SK-N-SH (cell line): ENCODE measurements around the gene ARMC6. TPM values are rescaled to one million over a fixed set of nuclear protein-coding genes. Genes with fewer than 3 reads are reported as not detected.

Experiments
- CTCF ChIA-PET: fragments of 300-600, 350-600 bp; formaldehyde crosslinking; extraction: SDS; loops from one replicate; lab custom pipeline; 2021; lab: Yijun Ruan, JAX
- POLR2A ChIA-PET: fragments of 350-600 bp; sonication (Branson Sonifier 250); formaldehyde crosslinking; extraction: SDS; loops from one replicate; lab custom pipeline; 2020; ENCODE audit warnings: antibody characterized with exemption, inconsistent platforms; lab: Yijun Ruan, JAX
- DNase-seq: peaks from one replicate; pipeline ENCODE4 v3.0.0; 2012
- H2AFZ ChIP-seq: fragments of 200-600 bp; sonication (generic); 2 replicates; pipeline ENCODE4 v1.8.1; 2016; ENCODE audit warnings: antibody characterized with exemption, mild to moderate bottlenecking, low read depth
- H3F3A ChIP-seq: fragments of 200-600 bp; sonication (generic); replicated peaks from 2 replicates; pipeline ENCODE3; 2016; ENCODE audit warnings: antibody characterized with exemption, mild to moderate bottlenecking; ENCODE audit not compliant: insufficient read depth
- H3K27ac ChIP-seq, 2 experiments: fragments of 200-500 bp in 1 of 2; fragments of 200-600 bp in 1 of 2; sonication (Bioruptor generic) in 1 of 2; sonication (generic), shearing (Covaris generic) in 1 of 2; 2 replicates each; pipeline versions ENCODE4 v1.5.1 to v1.6.1; 2014 to 2016; ENCODE audit warnings: low read depth in 2 of 2, inconsistent platforms in 1 of 2, low read length in 1 of 2, mild to moderate bottlenecking in 1 of 2, mixed read lengths in 1 of 2
- H3K27me3 ChIP-seq: fragments of 200-600 bp; sonication (generic), shearing (Covaris generic); 2 replicates; pipeline ENCODE4 v1.6.1; 2016; ENCODE audit warnings: mixed run types; ENCODE audit not compliant: insufficient read depth
- H3K36me3 ChIP-seq, 2 experiments: fragments of 200-500 bp in 1 of 2; fragments of 200-600 bp in 1 of 2; sonication (Bioruptor generic) in 1 of 2; sonication (generic) in 1 of 2; replicated peaks in 1 of 2; 2 replicates each; pipeline versions ENCODE3 to v1.5.1; 2014 to 2016; ENCODE audit warnings: low read length in 1 of 2, mild to moderate bottlenecking in 1 of 2; ENCODE audit not compliant: insufficient read depth in 2 of 2, control insufficient read depth in 1 of 2
- H3K4me1 ChIP-seq, 2 experiments: fragments of 200-500 bp in 1 of 2; fragments of 200-600 bp in 1 of 2; sonication (Bioruptor generic) in 1 of 2; sonication (generic), shearing (Covaris generic) in 1 of 2; 2 replicates each; pipeline versions ENCODE4 v1.5.1 to v1.6.1; 2014 to 2016; ENCODE audit warnings: low read depth in 1 of 2, low read length in 1 of 2, mixed run types in 1 of 2; ENCODE audit not compliant: insufficient read depth in 2 of 2, control insufficient read depth in 1 of 2
- H3K4me2 ChIP-seq: fragments of 200-600 bp; sonication (generic), shearing (Covaris generic); 2 replicates; pipeline ENCODE4 v1.6.1; 2017; ENCODE audit warnings: mixed run types
- H3K4me3 ChIP-seq, 2 experiments: fragments of 200-500 bp in 1 of 2; fragments of 200-600 bp in 1 of 2; sonication (Bioruptor generic) in 1 of 2; sonication (generic), shearing (Covaris generic) in 1 of 2; 2 replicates each; pipeline versions ENCODE4 v1.5.1 to v1.8.1; 2014 to 2016; ENCODE audit warnings: low read depth in 2 of 2, inconsistent platforms in 1 of 2, low read length in 1 of 2, mild to moderate bottlenecking in 1 of 2, mixed read lengths in 1 of 2, moderate library complexity in 1 of 2
- H3K79me2 ChIP-seq: fragments of 200-600 bp; sonication (generic); 2 replicates; pipeline ENCODE4 v1.8.1; 2017; ENCODE audit warnings: mild to moderate bottlenecking; ENCODE audit not compliant: insufficient read depth
- H3K9ac ChIP-seq: fragments of 200-600 bp; sonication (generic); 2 replicates; pipeline ENCODE4 v1.6.1; 2017; ENCODE audit warnings: mixed run types
- H3K9me2 ChIP-seq: fragments of 200-600 bp; sonication (generic); 2 replicates; pipeline ENCODE4 v1.6.1; 2017; ENCODE audit warnings: mixed run types
- H3K9me3 ChIP-seq: fragments of 200-600 bp; sonication (generic); 2 replicates; pipeline ENCODE4 v1.6.1; 2017; ENCODE audit warnings: mixed run types, mild to moderate bottlenecking, moderate library complexity
- H4K20me1 ChIP-seq: fragments of 200-600 bp; sonication (generic); 2 replicates; pipeline ENCODE4 v1.6.1; 2017; ENCODE audit warnings: mild to moderate bottlenecking, mixed run types; ENCODE audit not compliant: insufficient read depth
- CHD2 ChIP-seq: fragments of 150-350 bp; IDR thresholded peaks from 2 replicates; pipeline ENCODE4 v1.6.1; 2018; ENCODE audit warnings: low read length; ENCODE audit not compliant: partially characterized antibody
- CTCF ChIP-seq: fragments of 200-600 bp; sonication (generic); IDR thresholded peaks from 2 replicates; pipeline ENCODE4 v1.6.1; 2017; ENCODE audit warnings: antibody characterized with exemption, mild to moderate bottlenecking, moderate library complexity
- EZH2phosphoT487 ChIP-seq: fragments of 200-600 bp; sonication (generic); IDR thresholded peaks from 2 replicates; pipeline ENCODE4 v1.6.1; 2017; ENCODE audit warnings: low read depth, mixed run types, mild to moderate bottlenecking, antibody characterized with exemption, moderate library complexity, borderline replicate concordance
- GATA2 ChIP-seq: sonication (generic); formaldehyde crosslinking; IDR thresholded peaks from 2 replicates; pipeline ENCODE4 v1.5.0; 2020; ENCODE audit warnings: mild to moderate bottlenecking, missing genetic modification reagents
- MAX ChIP-seq: IDR thresholded peaks from 2 replicates; pipeline ENCODE4 v1.4.0; 2012; ENCODE audit warnings: low read depth
- MXI1 ChIP-seq: IDR thresholded peaks from 2 replicates; pipeline ENCODE4 v1.6.1; 2012; ENCODE audit warnings: mild to moderate bottlenecking, low read depth, low read length, improper control_type of control experiment
- RAD21 ChIP-seq: IDR thresholded peaks from 2 replicates; pipeline ENCODE4 v1.6.1; 2012; ENCODE audit warnings: mild to moderate bottlenecking, low read length
- SIN3A ChIP-seq: IDR thresholded peaks from 2 replicates; pipeline ENCODE4 v1.6.1; 2012; ENCODE audit warnings: low read depth, mild to moderate bottlenecking, low read length, moderate library complexity, borderline replicate concordance
- TCF12 ChIP-seq: IDR thresholded peaks from 2 replicates; pipeline ENCODE4 v1.4.0; 2012
- USF2 ChIP-seq: fragments of 150-350 bp; IDR thresholded peaks from 2 replicates; pipeline ENCODE4 v1.6.1; 2017; ENCODE audit warnings: antibody characterized with exemption, low read length, low read depth, borderline replicate concordance
- WGBS: methylation state at CpG from one replicate; pipeline ENCODE4 v1.1.6; 2017; ENCODE audit warnings: low lambda C conversion rate; 5-methylcytosine and 5-hydroxymethylcytosine counted together
- polyA plus RNA-seq, 3 experiments: library from polyadenylated mRNA; depleted of rRNA; stranded (reverse); fragments of >200 nt; gene quantifications; 2 replicates each; pipeline ENCODE4 v1.2.3, GENCODE V29; 2012

Gene ARMC6
- polyA plus RNA-seq, 1 of the 3 experiments (the other 2 are of a cell fraction): 34.7 TPM

- Histone ChIP-seq H3K36me3 (no peaks in the 10 kb centered on the region), H2AFZ (0 out of 2 replicates have a peak overlapping the region, but pooled peaks have one; percentile 56)
- TF ChIP-seq MXI1 (peak; percentile 38; the same call in 1 of the 2 replicates), EZH2phosphoT487 (no peak), SIN3A (0 out of 2 replicates have a peak, but pooled peaks have one; percentile 33), USF2 (no peak), CHD2 (no peak), GATA2 (CRISPR knock-in tag) (no peak), RAD21 (no peak), CTCF (peak; percentile 44), TCF12 (no peak), MAX (no peak)
- TF ChIP-seq, all 33 proteins: peak for 3
- Histone ChIP-seq H3K4me3 (peak overlapping the region; percentile 59 to 72), H3K4me2 (peak overlapping the region; percentile 96), H3K9ac (peak overlapping the region; percentile 21; the same call in 1 of the 2 replicates), H3K27me3 (no peaks in the 10 kb centered on the region), H3K27ac (peak overlapping the region in 1 of 2 experiments; percentile 73; a peak in 1 of 4 replicates), H3K9me2 (no peaks in the 10 kb centered on the region), H3K79me2 (no peaks in the 10 kb centered on the region), H4K20me1 (no peaks in the 10 kb centered on the region), H3F3A (peaks cover 23% of the 10 kb centered on the region), H3K4me1 (peaks cover 6 to 16% of the 10 kb centered on the region in 2 experiments; a peak in 2 of 4 replicates), H3K9me3 (no peaks in the 10 kb centered on the region)
- POLR2A ChIA-PET: no interaction called here
- CTCF ChIA-PET: interaction anchor here (1.2 to 2.3 kb wide), 5 partner anchors 10 to 83 kb away, joined by 3 to 7 read pairs (median 5); no protein-coding TSS in a partner anchor
- 4% methylated on average over 15 of the region's 29 CpGs for WGBS
- DNase-seq: peak; percentile 91
These were observed 30.8 kb downstream of the ARMC6 start for GRCh38 chr19:19064098-19064722.
